ENCODE results near the gene CHAC1.

Gene CHAC1

DNA sequence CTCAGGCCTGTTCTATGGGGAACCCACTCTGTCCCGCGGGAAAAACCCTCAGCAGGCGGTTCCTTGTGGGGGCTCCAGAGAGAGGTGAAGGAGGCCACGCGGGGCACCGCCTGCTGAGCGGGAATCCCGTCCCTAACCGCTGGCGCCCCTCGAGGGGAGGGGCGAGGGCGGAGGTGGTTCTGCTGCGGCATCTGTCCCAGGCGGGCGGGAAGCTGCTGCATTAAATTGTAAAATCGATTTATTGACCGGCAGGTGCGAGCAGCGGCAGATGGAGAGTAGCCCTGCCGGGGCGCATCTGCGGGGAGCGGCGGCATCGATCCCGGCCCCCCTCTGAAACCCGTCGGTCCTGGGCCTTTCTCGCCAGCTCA lies 27.8 kb upstream of the CHAC1 start:
- no peak for DNase-seq (ENCODE audit: low read depth)

DNA sequence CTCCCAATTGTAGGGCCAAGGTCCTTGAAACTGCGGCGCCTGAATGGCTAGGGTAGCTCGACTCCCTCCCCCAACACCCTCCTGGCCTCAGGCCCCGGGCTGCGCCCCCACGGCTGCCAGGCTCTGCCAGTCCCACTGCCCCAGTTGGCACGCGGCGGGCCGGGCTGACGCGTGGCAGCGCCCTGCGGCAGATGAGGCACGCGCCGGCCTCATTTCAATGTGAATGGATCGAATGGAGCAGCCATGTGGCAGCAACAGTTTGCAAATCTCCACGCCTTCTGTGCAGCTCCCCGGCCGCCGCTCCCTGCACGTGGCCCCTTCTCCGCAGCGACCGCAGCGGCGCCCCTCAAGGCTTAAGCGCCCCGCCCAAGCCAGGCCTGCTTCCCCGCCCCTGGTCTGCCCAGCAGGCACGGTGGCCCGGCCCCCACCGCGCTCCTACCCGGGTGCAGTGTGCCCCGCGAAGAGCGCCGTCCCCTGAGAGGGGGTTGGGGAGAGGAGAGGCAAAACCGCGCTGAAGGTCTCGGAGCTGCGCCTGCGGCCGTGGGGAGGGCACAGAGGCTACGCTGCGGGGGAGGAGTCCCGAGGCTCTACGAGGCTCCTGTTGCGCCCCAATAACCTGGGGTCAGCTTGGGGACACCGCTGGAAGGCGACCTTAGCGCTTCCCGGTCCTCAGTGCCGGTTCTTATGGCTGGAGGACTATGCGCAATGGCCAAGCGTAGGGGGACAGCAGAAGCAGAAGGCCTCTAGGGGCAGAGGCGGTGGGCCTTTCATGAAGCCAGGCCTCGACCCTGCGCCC lies 27.2 kb upstream of the CHAC1 start:
- no peak for DNase-seq (ENCODE audit: low read depth)

DNA sequence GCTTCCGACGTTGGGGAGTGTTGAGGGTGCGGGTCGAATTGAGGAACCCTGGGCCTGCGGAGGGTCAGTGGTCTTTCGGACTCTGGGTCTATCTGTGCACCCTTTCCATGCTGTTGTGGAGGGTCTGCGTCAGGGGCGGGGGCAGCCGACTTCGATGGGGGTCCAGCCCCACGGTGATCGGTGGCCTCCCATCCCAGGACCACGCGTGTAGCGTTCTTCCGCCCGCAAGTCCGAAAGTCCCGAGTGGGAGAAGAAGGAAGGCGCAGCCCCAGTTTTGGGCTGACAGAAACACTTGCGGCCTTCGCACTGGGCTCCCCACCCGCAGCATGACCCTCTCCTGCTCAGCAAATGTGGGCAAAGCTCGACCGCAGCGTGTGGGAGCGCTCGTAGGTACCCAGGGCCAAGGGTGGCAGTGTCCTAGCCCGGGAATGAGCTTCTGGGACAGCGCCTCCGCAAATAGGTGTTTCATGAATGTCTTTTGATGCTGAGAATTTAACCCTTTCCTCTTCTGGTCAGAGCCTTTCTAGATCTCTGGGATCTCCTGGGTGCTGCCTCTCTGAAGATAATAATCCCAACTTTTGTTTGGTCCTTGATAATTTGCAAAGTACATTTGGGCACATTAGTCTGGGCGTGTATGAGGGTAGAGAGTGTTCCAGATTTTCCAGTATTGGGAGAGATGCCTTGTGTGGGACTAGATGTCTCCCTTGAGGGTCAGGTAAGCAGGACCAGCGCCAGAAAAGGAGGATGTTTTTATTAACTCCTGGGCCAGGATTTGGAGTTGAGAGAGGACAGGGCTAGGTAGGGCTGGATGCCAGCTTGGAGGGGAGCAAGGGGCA lies 26.4 kb upstream of the CHAC1 start:
- DNase-seq (ENCODE audit: low read depth), result no peak

DNA sequence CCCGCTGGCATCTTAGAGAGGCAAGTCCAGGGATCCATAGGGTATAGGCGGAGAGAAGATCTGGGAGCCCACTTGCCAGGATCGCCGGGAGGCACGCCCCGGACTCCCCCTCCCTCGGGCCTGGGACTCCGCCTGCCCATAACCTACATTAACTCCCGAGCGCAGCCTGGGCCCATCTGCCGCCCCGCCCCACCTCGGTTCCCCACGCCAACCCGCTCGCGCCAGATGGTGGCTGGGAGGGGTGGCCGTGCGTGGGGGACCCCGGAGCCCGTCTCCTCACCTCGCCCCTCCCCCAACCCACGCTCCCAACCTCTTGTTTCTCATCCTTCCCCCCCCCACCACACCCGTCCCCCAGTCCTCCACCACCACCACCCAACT lies 25.8 kb upstream of the CHAC1 start:
- DNase-seq (ENCODE audit: low read depth), result no peak

DNA sequence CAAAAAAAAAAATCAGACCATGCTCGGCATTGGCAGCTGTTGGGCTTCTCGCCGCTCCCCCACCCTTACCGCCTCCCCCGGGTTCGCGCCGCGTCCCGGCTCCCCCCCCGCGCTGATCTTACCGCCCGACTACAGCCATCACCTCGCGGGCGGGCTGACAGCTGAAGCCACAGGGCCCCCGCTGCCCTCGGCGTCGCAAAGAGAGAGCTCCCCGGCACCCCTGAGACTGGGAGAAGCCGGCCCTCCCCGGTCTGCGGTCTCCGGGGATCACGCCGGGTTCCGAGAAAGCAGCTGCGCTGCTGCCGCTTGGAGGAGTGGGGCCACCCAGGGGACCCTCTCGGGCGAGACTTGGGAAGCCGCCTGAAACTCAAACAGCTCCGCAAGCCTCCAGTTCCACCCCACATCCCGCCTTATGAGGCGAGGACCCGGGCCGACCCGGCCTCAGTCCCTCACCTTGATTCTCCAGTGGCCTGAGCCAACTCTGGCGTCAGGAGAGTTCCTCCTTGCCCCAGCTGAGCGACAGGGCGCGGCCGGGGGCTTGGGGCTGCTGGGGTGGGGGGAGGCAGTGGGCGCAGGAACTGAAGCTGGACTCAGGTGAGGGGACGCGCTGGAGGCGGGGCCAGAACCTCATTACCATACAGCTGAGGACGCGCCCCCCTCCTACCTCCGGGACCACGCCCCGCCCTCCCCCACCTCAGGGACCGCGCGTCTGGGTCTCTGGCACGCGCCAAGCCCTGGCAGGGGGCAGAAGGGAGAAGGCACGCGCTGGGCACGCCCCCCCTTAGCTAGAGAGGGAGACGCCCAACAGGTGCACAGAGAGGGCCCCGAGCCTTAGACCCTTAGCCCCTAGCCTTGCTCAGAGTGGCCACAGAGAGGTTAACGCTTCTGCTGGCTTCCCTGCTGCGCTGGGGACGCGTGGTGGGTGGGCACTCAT lies 25.1 kb upstream of the CHAC1 start:
- DNase-seq (ENCODE audit: low read depth), result no peak

DNA sequence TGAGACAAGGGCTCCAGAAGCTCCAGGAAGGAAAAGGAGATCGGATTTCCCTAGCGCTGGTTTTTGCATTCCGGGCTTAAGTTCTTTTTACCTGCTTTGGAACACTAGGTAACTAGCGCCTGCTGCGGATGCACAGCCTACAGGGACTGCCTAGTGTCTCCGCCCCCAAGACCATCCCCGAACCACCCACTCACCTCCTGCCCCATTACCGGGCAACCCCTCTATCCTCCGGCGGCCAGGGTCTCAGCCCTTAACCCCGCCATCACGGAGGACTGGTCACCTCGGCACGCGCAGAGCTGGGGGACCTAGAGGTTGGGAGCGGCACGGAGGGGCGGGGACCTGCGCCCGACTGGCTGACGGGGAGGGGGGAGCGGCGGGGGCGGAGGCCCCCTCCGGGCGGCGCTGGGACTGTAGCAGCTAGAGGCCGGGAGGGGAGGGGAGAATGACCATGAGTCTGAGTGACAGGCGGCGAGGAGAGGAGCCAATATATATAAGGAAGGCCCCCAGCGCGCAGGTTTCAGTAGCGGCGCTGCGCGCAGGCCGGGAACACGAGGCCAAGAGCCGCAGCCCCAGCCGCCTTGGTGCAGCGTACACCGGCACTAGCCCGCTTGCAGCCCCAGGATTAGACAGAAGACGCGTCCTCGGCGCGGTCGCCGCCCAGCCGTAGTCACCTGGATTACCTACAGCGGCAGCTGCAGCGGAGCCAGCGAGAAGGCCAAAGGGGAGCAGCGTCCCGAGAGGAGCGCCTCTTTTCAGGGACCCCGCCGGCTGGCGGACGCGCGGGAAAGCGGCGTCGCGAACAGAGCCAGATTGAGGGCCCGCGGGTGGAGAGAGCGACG lies 24.2 kb upstream of the CHAC1 start, which contains the start of gene DLL4:
Gene DLL4 (plus strand): TSS at position 520 of the 839 bp plus-strand sequence. CDS start 329 bp downstream, outside the sequence.
- no peak for DNase-seq (ENCODE audit: low read depth)

DNA sequence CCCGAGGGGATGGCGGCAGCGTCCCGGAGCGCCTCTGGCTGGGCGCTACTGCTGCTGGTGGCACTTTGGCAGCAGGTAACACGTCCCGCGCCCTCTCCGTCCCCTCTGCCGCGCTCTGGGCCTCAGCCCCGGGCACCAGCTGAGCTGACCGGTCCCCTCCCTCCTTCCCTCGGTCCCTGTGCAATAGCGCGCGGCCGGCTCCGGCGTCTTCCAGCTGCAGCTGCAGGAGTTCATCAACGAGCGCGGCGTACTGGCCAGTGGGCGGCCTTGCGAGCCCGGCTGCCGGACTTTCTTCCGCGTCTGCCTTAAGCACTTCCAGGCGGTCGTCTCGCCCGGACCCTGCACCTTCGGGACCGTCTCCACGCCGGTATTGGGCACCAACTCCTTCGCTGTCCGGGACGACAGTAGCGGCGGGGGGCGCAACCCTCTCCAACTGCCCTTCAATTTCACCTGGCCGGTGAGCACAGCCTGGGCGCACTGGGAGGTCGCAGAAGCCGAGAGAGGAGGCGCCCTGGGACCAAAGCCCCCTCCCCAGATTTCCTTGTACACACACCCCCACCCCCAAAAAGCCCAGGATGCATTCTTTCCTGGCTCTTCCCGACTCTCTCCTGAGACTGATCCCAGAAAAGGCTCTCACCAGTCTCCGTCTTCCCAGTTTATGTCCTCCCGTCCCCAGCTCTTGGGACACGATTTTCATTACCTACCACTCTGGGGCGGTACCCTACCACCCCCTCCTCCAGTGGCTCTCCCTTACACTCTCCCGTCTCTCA lies 23.4 kb upstream of the CHAC1 start:
- no peak for DNase-seq (ENCODE audit: low read depth)

DNA sequence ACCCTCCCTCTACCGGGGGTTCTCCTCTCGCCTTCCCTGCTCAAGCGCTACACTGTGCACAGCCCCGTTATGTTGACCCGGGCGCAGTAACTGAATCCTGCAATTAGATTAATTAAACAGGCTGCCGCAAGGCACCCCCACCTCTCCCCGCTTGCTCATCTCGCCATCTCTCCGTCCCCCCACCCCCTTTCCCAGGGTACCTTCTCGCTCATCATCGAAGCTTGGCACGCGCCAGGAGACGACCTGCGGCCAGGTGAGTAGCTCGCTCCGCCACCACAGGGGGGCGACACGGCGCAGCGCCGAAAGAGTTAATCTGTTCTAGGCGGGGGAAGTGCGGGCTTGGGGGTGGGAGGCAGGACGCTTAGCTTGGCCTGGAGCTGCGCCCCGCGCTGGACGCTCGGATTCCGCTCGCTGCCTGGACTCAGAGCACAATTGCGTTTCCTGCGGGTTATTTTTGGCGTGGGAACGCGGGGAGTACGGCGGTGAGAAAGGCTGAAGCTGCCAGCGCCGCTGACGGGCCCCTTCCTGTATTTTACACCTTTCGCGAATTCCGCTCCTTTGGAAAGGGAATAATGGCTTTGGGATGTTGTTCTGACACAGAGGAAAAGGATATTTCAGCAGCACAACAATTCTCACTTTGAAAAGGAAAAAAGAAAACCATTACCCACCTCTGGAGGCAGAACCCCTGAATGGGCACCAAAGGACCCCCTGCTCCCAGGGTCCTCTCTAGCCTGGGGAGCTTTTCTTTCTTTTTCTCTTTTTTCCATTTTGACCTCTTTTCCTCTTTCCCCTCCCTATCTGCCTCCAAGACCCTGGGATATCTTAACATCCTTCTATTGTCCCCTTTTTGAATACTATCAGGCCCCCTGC lies 22.6 kb upstream of the CHAC1 start:
- DNase-seq (ENCODE audit: low read depth), result no peak

DNA sequence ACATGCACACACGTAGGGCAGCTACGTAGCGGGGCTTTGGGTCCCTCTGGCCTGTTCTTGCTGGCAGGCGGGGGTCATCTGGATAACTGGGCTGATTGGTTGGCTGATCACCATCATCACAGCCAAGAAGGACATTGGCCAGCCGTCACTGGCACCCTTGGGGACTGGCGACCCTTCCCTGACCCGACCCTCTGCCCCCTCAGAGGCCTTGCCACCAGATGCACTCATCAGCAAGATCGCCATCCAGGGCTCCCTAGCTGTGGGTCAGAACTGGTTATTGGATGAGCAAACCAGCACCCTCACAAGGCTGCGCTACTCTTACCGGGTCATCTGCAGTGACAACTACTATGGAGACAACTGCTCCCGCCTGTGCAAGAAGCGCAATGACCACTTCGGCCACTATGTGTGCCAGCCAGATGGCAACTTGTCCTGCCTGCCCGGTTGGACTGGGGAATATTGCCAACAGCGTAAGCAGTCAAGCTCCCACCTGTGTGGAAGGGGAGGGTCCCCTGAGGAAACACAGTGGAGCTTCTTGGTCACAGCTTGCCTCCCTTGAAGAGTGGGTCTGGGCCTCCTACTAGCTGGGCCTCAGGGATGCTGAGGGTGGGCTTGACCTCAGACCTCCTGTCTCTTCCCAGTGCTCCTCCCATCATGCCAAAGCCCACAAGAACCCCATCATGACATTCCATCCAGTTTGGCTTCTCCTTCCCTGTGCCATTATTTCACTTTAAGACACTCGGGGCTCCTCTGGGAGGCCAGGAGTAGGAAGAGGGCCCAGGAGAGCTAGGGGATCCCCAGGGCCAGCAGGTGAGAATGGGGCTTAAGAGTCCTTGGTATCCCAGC lies 21.8 kb upstream of the CHAC1 start:
- DNase-seq (ENCODE audit: low read depth), result no peak

DNA sequence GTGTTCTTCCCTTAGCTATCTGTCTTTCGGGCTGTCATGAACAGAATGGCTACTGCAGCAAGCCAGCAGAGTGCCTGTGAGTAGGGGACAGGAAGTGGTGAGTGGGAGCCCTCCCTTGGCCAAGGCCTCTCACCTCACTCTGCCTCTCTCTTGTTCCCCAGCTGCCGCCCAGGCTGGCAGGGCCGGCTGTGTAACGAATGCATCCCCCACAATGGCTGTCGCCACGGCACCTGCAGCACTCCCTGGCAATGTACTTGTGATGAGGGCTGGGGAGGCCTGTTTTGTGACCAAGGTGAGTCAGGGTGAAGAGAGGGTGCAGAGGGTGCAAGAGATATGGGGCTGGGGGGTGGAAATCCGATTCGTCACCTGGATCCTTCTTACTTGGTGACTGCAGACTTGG lies 21.1 kb upstream of the CHAC1 start:
- no peak for DNase-seq (ENCODE audit: low read depth)

DNA sequence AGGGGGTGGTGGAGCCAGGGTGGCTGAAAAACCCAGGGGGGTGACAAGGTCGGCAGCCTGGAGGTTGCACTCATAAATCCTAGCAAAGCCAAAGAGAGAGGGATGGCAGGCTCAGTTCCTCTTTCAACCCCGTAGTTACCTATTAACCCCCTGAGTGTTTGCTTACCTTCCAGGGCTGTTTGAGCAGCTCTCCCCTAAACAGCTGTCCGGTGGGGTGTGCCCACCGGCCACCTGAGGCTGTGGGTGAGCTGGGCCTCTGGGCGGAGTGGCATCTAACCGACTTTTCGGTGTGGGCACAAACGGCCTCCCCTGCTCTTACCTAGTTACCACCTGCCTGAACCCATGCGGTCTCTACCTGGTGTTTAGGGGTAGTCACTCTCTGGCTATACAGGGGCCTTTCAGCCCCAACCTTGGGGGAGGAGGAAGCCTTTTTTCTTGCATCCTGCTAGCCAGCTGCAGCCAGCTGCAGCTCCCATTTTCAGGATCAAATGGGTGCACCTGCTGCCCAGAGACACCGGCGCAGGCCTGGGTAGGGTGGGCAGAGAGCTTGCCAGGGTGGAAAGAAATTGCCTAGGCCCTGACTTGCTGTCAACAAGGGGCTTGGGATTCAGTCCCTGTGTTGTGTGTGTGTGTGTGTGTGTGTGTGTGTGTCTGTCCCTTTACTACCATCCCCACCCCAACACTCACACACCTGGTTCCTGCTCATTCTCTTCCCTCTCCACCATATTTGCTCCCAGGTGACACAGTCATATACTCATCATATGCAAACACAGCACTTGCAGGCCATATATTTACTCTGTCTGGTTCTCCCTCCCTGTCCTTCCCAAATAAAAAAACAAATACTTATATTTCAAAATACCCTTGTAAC lies 20.4 kb upstream of the CHAC1 start:
- no peak for DNase-seq (ENCODE audit: low read depth)

DNA sequence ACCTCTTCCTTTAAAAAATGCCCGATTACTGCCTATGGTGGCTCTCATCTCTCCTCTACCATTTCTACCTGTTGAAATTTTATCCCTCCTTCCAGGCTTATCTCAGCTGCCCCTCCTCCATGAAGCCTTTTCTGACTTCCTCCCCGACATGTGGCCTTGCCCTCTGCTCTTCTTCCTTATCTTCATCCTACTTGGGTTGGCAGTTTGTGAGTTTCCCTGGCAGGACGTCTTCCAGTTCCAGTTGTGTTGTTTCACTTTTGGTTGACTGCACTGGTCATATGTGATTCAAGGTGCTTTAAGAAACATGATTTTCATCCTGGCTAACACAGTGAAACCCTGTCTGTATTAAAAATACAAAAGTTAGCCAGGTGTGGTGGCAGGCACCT lies 19.8 kb upstream of the CHAC1 start:
- no peak for DNase-seq (ENCODE audit: low read depth)

DNA sequence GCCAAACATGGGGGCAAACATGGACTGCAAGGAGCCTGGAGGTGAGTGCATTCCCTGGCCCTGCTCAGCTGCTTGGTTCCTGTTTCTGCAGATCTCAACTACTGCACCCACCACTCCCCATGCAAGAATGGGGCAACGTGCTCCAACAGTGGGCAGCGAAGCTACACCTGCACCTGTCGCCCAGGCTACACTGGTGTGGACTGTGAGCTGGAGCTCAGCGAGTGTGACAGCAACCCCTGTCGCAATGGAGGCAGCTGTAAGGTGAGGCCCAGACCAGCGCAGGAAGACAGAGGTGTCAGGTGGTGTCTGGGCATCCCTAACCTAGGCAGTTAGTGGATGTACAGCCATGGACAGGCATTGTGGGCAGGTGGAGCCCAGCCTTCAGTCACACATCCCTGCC lies 18.8 kb upstream of the CHAC1 start:
- no peak for DNase-seq (ENCODE audit: low read depth)

DNA sequence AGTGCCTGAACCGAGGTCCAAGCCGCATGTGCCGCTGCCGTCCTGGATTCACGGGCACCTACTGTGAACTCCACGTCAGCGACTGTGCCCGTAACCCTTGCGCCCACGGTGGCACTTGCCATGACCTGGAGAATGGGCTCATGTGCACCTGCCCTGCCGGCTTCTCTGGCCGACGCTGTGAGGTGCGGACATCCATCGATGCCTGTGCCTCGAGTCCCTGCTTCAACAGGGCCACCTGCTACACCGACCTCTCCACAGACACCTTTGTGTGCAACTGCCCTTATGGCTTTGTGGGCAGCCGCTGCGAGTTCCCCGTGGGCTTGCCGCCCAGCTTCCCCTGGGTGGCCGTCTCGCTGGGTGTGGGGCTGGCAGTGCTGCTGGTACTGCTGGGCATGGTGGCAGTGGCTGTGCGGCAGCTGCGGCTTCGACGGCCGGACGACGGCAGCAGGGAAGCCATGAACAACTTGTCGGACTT lies 17.0 kb upstream of the CHAC1 start:
- DNase-seq (ENCODE audit: low read depth), result no peak

DNA sequence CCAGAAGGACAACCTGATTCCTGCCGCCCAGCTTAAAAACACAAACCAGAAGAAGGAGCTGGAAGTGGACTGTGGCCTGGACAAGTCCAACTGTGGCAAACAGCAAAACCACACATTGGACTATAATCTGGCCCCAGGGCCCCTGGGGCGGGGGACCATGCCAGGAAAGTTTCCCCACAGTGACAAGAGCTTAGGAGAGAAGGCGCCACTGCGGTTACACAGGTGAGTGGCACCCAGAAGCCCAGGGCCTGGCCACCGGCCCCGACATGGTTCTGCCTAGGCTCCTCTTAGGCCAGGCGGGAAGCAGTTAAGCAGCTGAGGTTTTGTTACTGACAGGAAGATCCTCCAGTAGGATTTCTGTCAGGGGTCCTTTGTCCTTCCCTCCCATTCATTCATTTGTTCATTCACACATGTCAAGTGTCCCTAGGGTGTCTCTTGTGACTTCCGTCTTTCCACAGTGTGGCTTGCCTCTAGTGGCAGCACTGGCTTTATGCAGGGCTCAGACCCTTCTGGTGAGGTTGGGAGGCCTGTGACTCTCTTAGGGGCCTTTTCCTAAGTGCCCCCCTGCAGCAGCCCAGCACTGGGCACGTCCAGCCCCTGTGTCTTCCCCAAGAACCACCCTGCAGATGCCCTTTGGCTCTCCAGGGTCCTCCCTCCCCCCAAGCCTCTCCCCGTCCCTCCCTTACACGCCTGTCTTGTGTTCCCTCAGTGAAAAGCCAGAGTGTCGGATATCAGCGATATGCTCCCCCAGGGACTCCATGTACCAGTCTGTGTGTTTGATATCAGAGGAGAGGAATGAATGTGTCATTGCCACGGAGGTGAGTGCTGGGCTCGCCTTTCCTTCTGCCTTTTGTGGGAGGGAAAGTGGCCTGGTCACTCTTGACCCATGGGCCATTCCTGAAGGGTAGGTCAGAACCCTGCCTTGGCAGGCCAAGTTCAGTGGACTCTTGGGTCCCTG lies 16.3 kb upstream of the CHAC1 start:
- no peak for DNase-seq (ENCODE audit: low read depth)

DNA sequence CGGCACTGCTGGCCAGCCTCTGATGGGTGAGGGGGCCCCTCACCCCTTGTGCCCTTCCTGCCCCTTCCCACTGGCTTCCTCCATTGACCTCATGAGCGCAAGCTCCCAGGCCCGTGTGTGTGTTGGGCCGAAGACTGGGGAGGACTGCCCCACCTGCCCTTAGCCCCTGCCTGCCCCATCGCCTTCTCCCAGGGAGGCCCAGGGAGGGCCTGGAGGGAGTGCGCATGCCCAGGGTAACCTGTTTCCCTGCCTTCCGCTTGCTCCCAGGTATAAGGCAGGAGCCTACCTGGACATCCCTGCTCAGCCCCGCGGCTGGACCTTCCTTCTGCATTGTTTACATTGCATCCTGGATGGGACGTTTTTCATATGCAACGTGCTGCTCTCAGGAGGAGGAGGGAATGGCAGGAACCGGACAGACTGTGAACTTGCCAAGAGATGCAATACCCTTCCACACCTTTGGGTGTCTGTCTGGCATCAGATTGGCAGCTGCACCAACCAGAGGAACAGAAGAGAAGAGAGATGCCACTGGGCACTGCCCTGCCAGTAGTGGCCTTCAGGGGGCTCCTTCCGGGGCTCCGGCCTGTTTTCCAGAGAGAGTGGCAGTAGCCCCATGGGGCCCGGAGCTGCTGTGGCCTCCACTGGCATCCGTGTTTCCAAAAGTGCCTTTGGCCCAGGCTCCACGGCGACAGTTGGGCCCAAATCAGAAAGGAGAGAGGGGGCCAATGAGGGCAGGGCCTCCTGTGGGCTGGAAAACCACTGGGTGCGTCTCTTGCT lies 15.3 kb upstream of the CHAC1 start:
- no peak for DNase-seq (ENCODE audit: low read depth)

Measured in stimulated activated CD8-positive, alpha-beta memory T cell treated with anti-CD3 and anti-CD28 coated beads, Interleukin-15, amount 100 ng/mL, for 24 hours (primary cell).